ENCODE data around the gene MAN2A1.

MAN2A1 gene

GRCh38 chr5:109689740-109690241 lies at the start of gene MAN2A1:
Gene MAN2A1, plus strand, starts transcription at chr5:109689927. Its CDS starts 491 bp downstream, at chr5:109690418.
- peak; percentile 81 for DNase-seq

- DNase-seq: no peak
Measured at GRCh38 chr5:109640976-109641375, 48.8 kb upstream of the MAN2A1 start.

- DNase-seq: no peak
Measured at GRCh38 chr5:109643791-109644350, 45.9 kb upstream of the MAN2A1 start.

GRCh38 chr5:109644829-109645228 lies 44.9 kb upstream of the MAN2A1 start:
- DNase-seq: no peak

DNA sequence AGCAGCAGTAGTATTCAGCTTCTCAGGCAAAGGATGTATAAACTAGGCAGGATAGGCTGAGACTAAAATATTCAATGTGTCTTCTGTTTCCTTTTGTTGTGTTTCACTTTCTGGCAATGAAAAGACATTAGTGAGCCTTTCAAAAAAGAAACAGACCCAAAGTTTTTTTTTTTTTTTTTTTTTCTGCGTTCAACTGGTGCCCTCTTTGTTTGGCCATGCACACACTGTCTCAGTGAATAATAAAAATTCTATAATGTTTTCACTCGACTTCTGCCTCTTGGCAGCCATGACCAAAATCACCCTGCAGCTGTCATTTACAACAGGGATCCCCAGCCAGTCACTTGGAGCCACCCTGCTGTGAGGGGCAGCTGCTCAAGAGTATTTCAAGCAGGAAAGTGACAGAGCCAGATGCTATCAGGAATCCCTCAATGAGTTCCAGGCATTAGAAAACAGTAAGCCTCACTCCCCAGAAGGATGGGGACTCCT lies 44.0 kb upstream of the MAN2A1 start:
- no peak for DNase-seq

- no peak for DNase-seq
Measured at GRCh38 chr5:109649318-109649717, 40.4 kb upstream of the MAN2A1 start.

GRCh38 chr5:109650493-109650892 lies 39.2 kb upstream of the MAN2A1 start:
- no peak for DNase-seq

- no peak for DNase-seq
Measured at GRCh38 chr5:109652096-109652495, 37.6 kb upstream of the MAN2A1 start.

GRCh38 chr5:109653042-109653441 lies 36.7 kb upstream of the MAN2A1 start:
- no peak for DNase-seq

DNA sequence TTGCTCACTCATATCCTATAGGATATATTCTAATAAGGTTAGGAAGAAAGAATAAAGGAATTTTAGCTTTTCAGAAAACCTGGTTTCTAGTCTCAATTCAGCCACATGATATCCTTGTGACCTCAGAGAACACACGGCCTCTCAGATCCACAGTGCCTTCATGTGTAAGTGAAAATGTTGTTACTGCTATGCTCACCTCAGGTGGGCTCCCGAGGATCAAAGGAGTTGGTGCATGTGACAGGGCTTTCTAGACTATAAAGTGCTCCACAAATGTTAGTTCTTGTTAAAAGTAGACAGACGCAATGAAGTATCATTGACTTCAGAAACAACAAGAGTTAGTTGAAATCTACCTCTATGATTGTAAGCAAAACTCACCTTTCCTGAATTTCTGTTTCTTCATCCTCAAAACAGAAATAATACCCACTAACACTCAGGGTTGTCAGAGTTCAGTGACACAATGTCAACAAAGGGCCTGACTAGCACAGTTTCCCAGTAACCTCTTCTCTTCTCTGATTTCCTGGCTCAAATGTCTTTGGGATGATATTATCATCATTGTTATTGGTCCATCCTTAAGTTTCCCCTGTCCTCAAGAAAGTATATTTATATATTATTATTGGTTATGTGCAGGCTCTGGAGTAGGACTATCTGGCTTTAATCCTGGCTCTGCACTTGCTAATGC lies 36.0 kb upstream of the MAN2A1 start:
- no peak for DNase-seq

DNA sequence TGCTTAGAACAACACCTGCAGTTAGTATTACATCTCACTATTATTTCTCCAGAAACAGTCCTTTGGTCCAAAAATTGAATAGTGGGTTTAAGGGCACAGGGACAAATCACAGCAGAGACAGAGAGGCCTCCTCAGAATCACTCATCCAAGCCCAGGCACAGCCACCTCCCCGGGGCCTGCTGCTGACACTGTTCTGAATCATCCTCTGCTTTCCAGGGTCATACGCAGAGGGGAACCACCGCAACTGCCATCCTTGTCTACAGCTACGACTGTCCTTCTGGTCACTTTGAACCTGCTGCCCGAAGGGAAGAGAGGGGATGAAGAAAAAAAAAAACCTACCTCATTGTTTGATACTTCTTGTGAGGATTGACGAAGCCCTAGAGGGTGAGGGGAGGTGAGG lies 35.3 kb upstream of the MAN2A1 start:
- DNase-seq: no peak

DNA sequence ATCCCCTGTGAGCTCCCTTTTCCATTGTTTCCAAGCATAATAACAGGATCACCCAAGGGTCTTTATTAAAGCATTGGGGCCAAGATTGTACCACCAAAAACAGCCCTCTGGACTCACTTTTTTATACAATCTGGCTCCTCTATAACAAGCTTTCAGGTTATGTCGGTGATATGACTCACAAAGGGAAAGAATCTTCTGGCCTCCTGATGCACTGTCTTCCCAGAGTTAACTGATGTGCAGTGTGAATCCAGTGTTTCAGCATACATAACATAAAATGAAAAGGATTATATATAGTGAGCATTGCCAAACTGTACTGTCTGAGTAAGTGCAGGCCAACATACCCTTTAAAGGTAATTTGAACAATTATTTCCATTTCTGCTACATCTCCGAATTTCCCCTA lies 33.9 kb upstream of the MAN2A1 start:
- DNase-seq: no peak

DNA sequence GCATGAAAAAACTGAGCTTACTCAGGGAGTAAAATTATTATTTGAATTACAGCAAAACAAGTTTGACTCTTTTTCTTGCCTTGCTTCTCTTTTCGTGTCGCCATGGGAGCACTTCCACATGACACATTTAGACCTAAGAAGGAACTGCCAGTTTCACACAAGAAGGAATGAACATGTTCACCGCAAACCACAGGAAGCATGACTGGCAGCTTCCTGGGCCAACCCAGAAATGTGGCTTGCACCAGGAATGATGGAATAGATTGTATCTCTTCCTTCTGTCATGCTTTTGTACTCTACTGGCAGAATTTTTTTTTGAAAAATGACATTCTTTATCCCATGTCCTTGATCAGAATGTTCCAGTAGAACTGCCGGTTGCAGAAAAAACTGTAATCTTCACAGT lies 32.9 kb upstream of the MAN2A1 start:
- DNase-seq: peak; percentile 60

- no peak for DNase-seq
Measured at GRCh38 chr5:109659901-109660300, 29.8 kb upstream of the MAN2A1 start.

DNA sequence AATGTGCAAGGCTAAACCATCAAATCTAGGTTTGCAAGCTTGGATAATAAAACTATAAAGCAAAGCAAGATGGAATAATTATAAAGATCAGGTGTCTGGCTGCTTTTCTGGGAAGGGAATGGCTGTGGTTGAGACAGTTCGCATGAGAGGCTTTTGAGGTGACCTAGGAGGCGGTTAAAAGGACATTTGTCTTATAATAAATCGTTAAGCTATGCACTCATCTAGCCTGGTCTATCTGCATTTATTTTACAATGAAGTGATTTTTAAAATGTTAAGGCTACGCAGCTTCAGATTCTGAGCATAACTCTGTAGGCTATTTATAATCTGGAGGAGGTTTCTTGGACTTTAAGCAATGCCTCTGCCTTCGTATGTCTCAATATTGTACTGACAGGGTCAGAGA lies 29.4 kb upstream of the MAN2A1 start:
- no peak for DNase-seq

DNA sequence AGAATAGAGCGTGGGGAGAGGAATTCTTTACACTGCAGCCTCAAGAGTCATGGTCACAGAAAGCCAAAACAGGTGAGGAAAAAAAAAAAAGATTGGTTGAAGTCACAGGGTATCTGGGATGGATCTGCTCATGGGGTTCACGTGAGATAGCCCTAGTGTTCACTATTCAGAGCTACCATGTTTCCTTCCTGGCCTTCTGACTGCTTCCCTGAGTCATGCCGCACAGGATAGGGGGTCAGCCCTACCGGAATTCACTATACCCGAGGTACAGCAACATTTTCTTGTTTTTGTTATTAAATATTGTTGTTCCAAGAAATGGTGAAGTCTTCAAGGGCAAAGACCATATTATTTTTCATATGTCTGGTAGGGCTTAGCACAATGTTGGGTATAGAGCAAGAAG lies 21.5 kb upstream of the MAN2A1 start:
- no peak for DNase-seq

DNA sequence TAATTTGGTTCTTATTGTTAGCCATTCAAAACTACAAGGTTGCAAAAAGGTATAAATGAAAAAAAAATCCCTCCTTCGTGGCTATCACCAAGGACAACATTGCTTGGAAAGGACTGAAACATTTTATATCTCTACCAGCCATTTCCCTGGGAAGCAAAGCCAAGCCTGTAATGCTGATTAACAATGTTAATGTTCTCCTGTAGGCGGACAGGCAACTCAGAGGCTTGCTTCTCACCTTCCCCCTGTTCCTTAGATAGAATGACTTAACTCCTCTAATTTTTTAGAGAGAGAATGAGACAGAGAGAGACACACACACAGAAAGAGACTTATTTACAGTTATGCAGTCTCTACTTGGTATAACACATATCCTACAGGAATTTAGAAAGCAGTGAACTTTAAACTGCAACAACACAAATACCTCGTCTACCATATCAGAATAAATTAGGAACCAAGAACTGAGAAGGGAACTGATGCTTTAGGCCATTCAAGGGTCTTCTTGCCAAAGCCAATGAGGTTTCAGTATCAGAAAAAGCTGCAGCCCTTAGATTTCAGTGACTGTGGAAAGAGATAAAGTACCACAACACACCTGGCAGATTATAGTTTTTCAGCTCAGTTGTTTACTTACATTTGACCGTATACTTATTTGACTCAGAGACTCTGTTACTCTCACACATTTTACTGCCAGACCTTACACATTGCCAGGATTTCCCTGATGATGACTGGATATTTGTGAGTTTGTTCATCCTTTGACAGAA lies 20.9 kb upstream of the MAN2A1 start:
- DNase-seq: no peak

- DNase-seq: no peak
Measured at GRCh38 chr5:109669991-109670706, 19.6 kb upstream of the MAN2A1 start.

GRCh38 chr5:109671136-109671535 lies 18.6 kb upstream of the MAN2A1 start:
- no peak for DNase-seq

- DNase-seq: no peak
Measured at GRCh38 chr5:109674596-109674995, 15.1 kb upstream of the MAN2A1 start.

GRCh38 chr5:109676920-109677319 lies 12.8 kb upstream of the MAN2A1 start:
- no peak for DNase-seq

- no peak for DNase-seq
Measured at GRCh38 chr5:109678447-109678846, 11.3 kb upstream of the MAN2A1 start.

DNA sequence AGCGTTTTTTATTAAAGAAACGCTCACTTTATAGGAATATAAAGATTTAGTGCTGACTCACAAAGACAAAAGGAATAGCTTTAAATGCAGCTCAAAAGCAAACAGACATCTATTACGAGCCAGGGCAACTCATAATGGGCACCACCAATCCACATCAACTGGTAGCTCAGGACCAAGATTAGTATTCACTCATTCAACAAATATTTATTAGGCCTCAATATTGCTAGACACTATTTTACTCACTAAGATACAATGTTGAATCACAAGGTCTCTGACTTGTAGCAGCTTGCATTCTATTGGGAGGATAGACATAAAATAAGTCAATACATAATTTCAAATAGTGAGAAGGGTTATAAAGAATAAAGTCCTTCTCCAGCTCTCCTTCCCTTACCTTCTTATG lies 8.0 kb upstream of the MAN2A1 start:
- DNase-seq: no peak
